Mesendoderm (in vitro differentiated cells): Measurements from ENCODE around the gene CREB5.

ENCODE experiments used
- DNase-seq: peaks from one replicate; pipeline ENCODE4 v3.0.0; 2013
- H2AK5ac ChIP-seq: 2 replicates; pipeline ENCODE4 v1.6.1; 2013; ENCODE audit warnings: low read length, inconsistent platforms
- H2BK120ac ChIP-seq: 2 replicates; pipeline ENCODE4 v1.6.1; 2013; ENCODE audit warnings: low read depth, mild to moderate bottlenecking, low read length, moderate library complexity, mixed read lengths
- H2BK15ac ChIP-seq: replicated peaks from 2 replicates; pipeline ENCODE4 v1.6.1; 2013; ENCODE audit warnings: low read depth, mild to moderate bottlenecking, moderate library complexity
- H2BK5ac ChIP-seq: 2 replicates; pipeline ENCODE4 v1.6.1; 2013; ENCODE audit warnings: low read length, inconsistent platforms
- H3K18ac ChIP-seq: 2 replicates; pipeline ENCODE4 v1.6.1; 2013; ENCODE audit warnings: mild to moderate bottlenecking, low read length, mixed read lengths
- H3K23ac ChIP-seq: one replicate; pipeline ENCODE4 v1.6.1; 2013; ENCODE audit warnings: low read length
- H3K27ac ChIP-seq: 2 replicates; pipeline ENCODE4 v1.5.1; 2013; ENCODE audit warnings: low read depth, mild to moderate bottlenecking, inconsistent platforms, low read length, moderate library complexity
- H3K27me3 ChIP-seq: 2 replicates; pipeline ENCODE4 v1.6.1; 2013; ENCODE audit warnings: low read length, control low read depth, mild to moderate bottlenecking, inconsistent platforms; ENCODE audit not compliant: insufficient read depth, poor library complexity
- H3K36me3 ChIP-seq: 2 replicates; pipeline ENCODE4 v1.6.1; 2013; ENCODE audit warnings: low read length, inconsistent platforms; ENCODE audit not compliant: control insufficient read depth, insufficient read depth
- H3K4ac ChIP-seq: one replicate; pipeline ENCODE4 v1.6.1; 2013; ENCODE audit warnings: low read depth, mild to moderate bottlenecking, low read length, moderate library complexity
- H3K4me1 ChIP-seq: 2 replicates; pipeline ENCODE4 v1.6.1; 2013; ENCODE audit warnings: low read depth, low read length, inconsistent platforms; ENCODE audit not compliant: control insufficient read depth
- H3K4me2 ChIP-seq: 2 replicates; pipeline ENCODE4 v1.6.1; 2013; ENCODE audit warnings: low read length
- H3K4me3 ChIP-seq: 2 replicates; pipeline ENCODE4 v1.5.1; 2013; ENCODE audit warnings: mild to moderate bottlenecking, low read length
- H3K56ac ChIP-seq: one replicate; pipeline ENCODE4 v1.6.1; 2013; ENCODE audit warnings: low read length
- H3K79me1 ChIP-seq: 2 replicates; pipeline ENCODE4 v1.6.1; 2013; ENCODE audit warnings: low read length, inconsistent platforms
- H3K79me2 ChIP-seq: 2 replicates; pipeline ENCODE4 v1.6.1; 2013; ENCODE audit warnings: mild to moderate bottlenecking, low read length; ENCODE audit not compliant: control insufficient read depth, insufficient read depth
- H3K9ac ChIP-seq: 2 replicates; pipeline ENCODE4 v1.6.1; 2013; ENCODE audit warnings: low read length, inconsistent platforms
- H4K5ac ChIP-seq: one replicate; pipeline ENCODE4 v1.6.1; 2013; ENCODE audit warnings: low read length
- H4K8ac ChIP-seq: one replicate; pipeline ENCODE4 v1.6.1; 2013; ENCODE audit warnings: low read depth, mild to moderate bottlenecking, control low read depth, low read length, moderate library complexity
- WGBS: extraction: QIAGEN DNeasy Blood & Tissue Kit; methylation state at CpG from one replicate; pipeline ENCODE4 v1.1.7; 2013; ENCODE audit warnings: low lambda C conversion rate, missing lambda C conversion rate; ENCODE audit not compliant: insufficient coverage; ENCODE audit errors: extremely low coverage; 5-methylcytosine and 5-hydroxymethylcytosine counted together

The CREB5 gene

DNA sequence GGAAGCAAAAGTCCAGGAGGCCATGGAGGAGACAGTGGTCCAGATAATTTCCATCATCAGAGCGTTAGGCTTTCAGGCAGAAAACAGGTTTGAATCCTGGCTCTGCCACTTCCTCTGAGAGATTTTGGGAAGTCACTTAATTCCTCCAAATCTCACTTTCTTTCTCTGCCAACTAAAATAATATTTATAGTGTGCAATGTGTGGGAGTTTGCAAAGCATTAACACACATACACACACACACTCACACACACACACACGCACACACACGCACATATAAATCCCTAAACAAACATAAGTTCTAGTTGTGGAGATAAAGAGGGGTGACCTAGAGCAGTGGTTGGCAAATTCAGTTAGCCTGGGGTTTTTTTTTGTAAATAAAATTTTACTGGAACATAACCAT is 461.0 kb downstream of the CREB5 start:
- no peak overlapping the region for H3K27ac ChIP-seq
- H3K18ac ChIP-seq: no peak overlapping the region
- H3K27me3 ChIP-seq: no peaks in the 10 kb centered on the region
- H3K9ac ChIP-seq: no peak overlapping the region
- no peak overlapping the region for H2BK120ac ChIP-seq
- H3K79me1 ChIP-seq: no peaks in the 10 kb centered on the region
- no peak overlapping the region for H4K5ac ChIP-seq
- H3K23ac ChIP-seq: no peak overlapping the region
- H3K4me2 ChIP-seq: no peak overlapping the region
- no peak overlapping the region for H2BK5ac ChIP-seq
- DNase-seq: no peak
- H3K79me2 ChIP-seq: no peaks in the 10 kb centered on the region
- no peak overlapping the region for H3K4ac ChIP-seq
- no peak overlapping the region for H4K8ac ChIP-seq
- H2BK15ac ChIP-seq: no peak overlapping the region
- H3K4me3 ChIP-seq: no peak overlapping the region
- no CpG with 5 or more reads among the region's 3 CpGs for WGBS
- no peaks in the 10 kb centered on the region for H3K4me1 ChIP-seq
- H3K56ac ChIP-seq: no peak overlapping the region
- H3K36me3 ChIP-seq: no peaks in the 10 kb centered on the region
- no peak overlapping the region for H2AK5ac ChIP-seq

DNA sequence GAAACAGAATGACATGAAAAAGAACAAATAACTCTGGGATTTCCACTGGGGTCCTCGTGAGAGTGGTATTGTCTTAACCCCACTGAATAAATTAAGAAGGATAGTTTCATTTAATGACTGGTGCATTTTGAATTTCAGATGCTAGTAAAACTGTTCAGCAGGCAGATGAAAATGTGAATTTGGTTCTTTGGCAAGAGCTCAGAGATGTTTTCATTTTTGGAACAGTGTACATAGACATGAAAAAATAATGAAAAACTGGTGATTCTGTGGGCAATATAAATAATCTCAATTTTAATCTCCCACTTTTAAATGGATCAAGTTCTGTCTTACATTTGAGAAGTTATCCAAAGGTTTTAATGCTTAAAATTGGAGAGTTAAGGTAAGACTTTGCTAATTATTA is 461.7 kb downstream of the CREB5 start:
- H3K27me3 ChIP-seq: no peaks in the 10 kb centered on the region
- H3K18ac ChIP-seq: no peak overlapping the region
- no peaks in the 10 kb centered on the region for H3K79me2 ChIP-seq
- no peak overlapping the region for H3K4ac ChIP-seq
- no peak overlapping the region for H3K4me3 ChIP-seq
- no peaks in the 10 kb centered on the region for H3K4me1 ChIP-seq
- H3K56ac ChIP-seq: no peak overlapping the region
- H3K4me2 ChIP-seq: no peak overlapping the region
- DNase-seq: no peak
- H3K9ac ChIP-seq: no peak overlapping the region
- H3K27ac ChIP-seq: no peak overlapping the region
- no peak overlapping the region for H2AK5ac ChIP-seq
- no peaks in the 10 kb centered on the region for H3K36me3 ChIP-seq
- H3K23ac ChIP-seq: no peak overlapping the region
- no peak overlapping the region for H2BK5ac ChIP-seq
- no peaks in the 10 kb centered on the region for H3K79me1 ChIP-seq
- no peak overlapping the region for H2BK120ac ChIP-seq
- WGBS: no CpG with 5 or more reads among the region's 1 CpG
- H4K8ac ChIP-seq: no peak overlapping the region
- no peak overlapping the region for H2BK15ac ChIP-seq
- H4K5ac ChIP-seq: no peak overlapping the region
